Panc1 (cell line): Measurements from ENCODE around the gene MTOR. TPM values are rescaled to one million over a fixed set of nuclear protein-coding genes. Genes with fewer than 3 reads are reported as not detected.
"Not testable (repeated sequence)": the region's sequence is repeated elsewhere in the genome, so short reads cannot be mapped to it uniquely, and the experiment has no call there.

Source experiments
- ATAC-seq: fragments of 200-7000 bp; cut with Tn5 transposase; 2 replicates; pipeline ENCODE4 v1.9.1; 2020; ENCODE audit warnings: mild to moderate bottlenecking, moderate library complexity
- BruUV-seq: library from RNA; stranded (reverse); fragments of 400-500 nt; replicated peaks from 2 replicates; lab custom pipeline; 2021; lab: Mats Ljungman, UMichigan
- CTCF ChIA-PET: fragments of 300-600 bp; sonication (Branson Sonifier 250); formaldehyde crosslinking; loops from one replicate; lab custom pipeline; 2022; ENCODE audit warnings: antibody characterized with exemption; lab: Charles Lee
- POLR2A ChIA-PET: fragments of 300-600 bp; sonication (Branson Sonifier 250); formaldehyde crosslinking; loops from one replicate; lab custom pipeline; 2022; ENCODE audit warnings: antibody characterized with exemption; lab: Charles Lee
- DNase-seq: peaks from one replicate; pipeline ENCODE4 v3.0.0-alpha.2; 2010; ENCODE audit warnings: low read depth, low spot score
- H3K27ac ChIP-seq: 2 replicates; pipeline ENCODE4 v1.5.1; 2011; ENCODE audit warnings: mild to moderate bottlenecking, low read length, inconsistent platforms
- H3K27me3 ChIP-seq: fragments of 200-500 bp; sonication (Bioruptor generic); 2 replicates; pipeline ENCODE4 v1.6.0; 2014; ENCODE audit warnings: low read length, inconsistent platforms; ENCODE audit not compliant: control insufficient read depth, insufficient read depth
- H3K36me3 ChIP-seq: fragments of 200-500 bp; sonication (Bioruptor generic); 2 replicates; pipeline ENCODE4 v1.5.1; 2014; ENCODE audit warnings: inconsistent platforms, mild to moderate bottlenecking, low read length, moderate library complexity; ENCODE audit not compliant: control insufficient read depth, insufficient read depth
- H3K4me1 ChIP-seq: 2 replicates; pipeline ENCODE4 v1.5.1; 2011; ENCODE audit warnings: inconsistent platforms, mild to moderate bottlenecking, low read length, moderate library complexity; ENCODE audit not compliant: control insufficient read depth, insufficient read depth
- H3K4me3 ChIP-seq, 2 experiments: 2 replicates each; pipeline ENCODE4 v1.5.1; 2011 to 2012; ENCODE audit warnings: low read depth in 2 of 2, low read length in 2 of 2, mild to moderate bottlenecking in 2 of 2, inconsistent platforms in 1 of 2, moderate library complexity in 1 of 2
- H3K9me3 ChIP-seq: fragments of 200-500 bp; sonication (Bioruptor generic); 2 replicates; pipeline ENCODE4 v1.5.1; 2014; ENCODE audit warnings: low read depth, mild to moderate bottlenecking, inconsistent platforms, low read length, moderate library complexity; ENCODE audit not compliant: control insufficient read depth, insufficient read depth
- CTCF ChIP-seq: fragments of 450-650 bp; IDR thresholded peaks from 2 replicates; pipeline ENCODE4 v1.5.1; 2017; ENCODE audit warnings: mild to moderate bottlenecking
- POLR2AphosphoS5 ChIP-seq: IDR thresholded peaks from 2 replicates; pipeline ENCODE4 v1.6.1; 2012; ENCODE audit warnings: mild to moderate bottlenecking, low read depth, low read length, moderate library complexity
- REST ChIP-seq, 2 experiments: IDR thresholded peaks; 2 replicates each; pipeline ENCODE4 v1.6.1; 2011 to 2012; ENCODE audit warnings: low read depth in 2 of 2, control low read depth in 1 of 2, low read length in 1 of 2, mild to moderate bottlenecking in 1 of 2, moderate library complexity in 1 of 2; ENCODE audit not compliant: insufficient read depth in 1 of 2
- SIN3A ChIP-seq: IDR thresholded peaks from 2 replicates; pipeline ENCODE4 v1.6.1; 2012; ENCODE audit warnings: low read depth, mild to moderate bottlenecking, low read length, moderate library complexity, borderline replicate concordance; ENCODE audit not compliant: insufficient read depth
- TCF7L2 ChIP-seq: IDR thresholded peaks from 2 replicates; pipeline ENCODE4 v1.6.1; 2011; ENCODE audit warnings: mild to moderate bottlenecking, low read depth, low read length, inconsistent platforms
- in situ Hi-C: cut with HindIII; loops from 2 replicates; pipeline ENCODE4 v1.10.0; 2016; ENCODE audit warnings: low sequenced_read_pairs, low pct_unique_long_range_greater_than_20kb
- intact Hi-C: fragments of 100-400 bp; cut with micrococcal nuclease; formaldehyde crosslinking; loops from one replicate; pipeline ENCODE4 v1.10.0; 2022; ENCODE audit not compliant: unreplicated experiment
- total RNA-seq: library from RNA; stranded (reverse); gene quantifications from one replicate; pipeline ENCODE4 v1.2.1, GENCODE V29; 2021; ENCODE audit not compliant: unreplicated experiment

MTOR gene
- total RNA-seq, 1 experiment from 2014 or later: 71.2 TPM

- intact Hi-C loops (no loop called here), in situ Hi-C loops (no loop called here)
- DNase-seq (no peak), ATAC-seq (no peak)
- BruUV-seq: no TSS peak
- H3K36me3 ChIP-seq: peaks cover 25% of the 10 kb centered on the region
- no peak overlapping the region for H3K4me3 ChIP-seq
- POLR2A ChIA-PET: no interaction called here
- peaks cover 15% of the 10 kb centered on the region for H3K4me1 ChIP-seq
- no peak overlapping the region for H3K27ac ChIP-seq
- no peaks in the 10 kb centered on the region for H3K27me3 ChIP-seq
- no peak for TF ChIP-seq REST (IDR thresholded peaks at IDR 0.05; ENCODE audit: insufficient read depth in 1 of 2, low read depth in 2 of 2, low read length in 1 of 2)
- no peak for TF ChIP-seq SIN3A
- no peak for TF ChIP-seq TCF7L2
- TF ChIP-seq CTCF: no peak
- no peak for TF ChIP-seq POLR2AphosphoS5
- CTCF ChIA-PET: no interaction called here
- H3K9me3 ChIP-seq: no peaks in the 10 kb centered on the region
These were observed 197.4 kb downstream of the MTOR start for GRCh38 chr1:11064942-11065341.

- DNase-seq, intact Hi-C loops, H3K4me3 ChIP-seq, CTCF ChIA-PET, in situ Hi-C loops, BruUV-seq, H3K27me3 ChIP-seq, H3K27ac ChIP-seq, H3K9me3 ChIP-seq: not testable (repeated sequence)
- Histone ChIP-seq H3K4me1 (peaks cover 15% of the 10 kb centered on the region), H3K36me3 (peaks cover 25% of the 10 kb centered on the region)
- POLR2A ChIA-PET: interaction anchor here (0.7 kb wide), 1 partner anchor 256 kb away, joined by 14 read pairs; no protein-coding TSS in a partner anchor
- peak; percentile 22; the same call in 1 of the 2 replicates for ATAC-seq
These were observed 198.3 kb downstream of the MTOR start for GRCh38 chr1:11063937-11064537.

GRCh38 chr1:11062965-11063401, 199.4 kb downstream of the MTOR start:
- H3K4me1 ChIP-seq: peaks cover 15% of the 10 kb centered on the region
- H3K27me3 ChIP-seq: no peaks in the 10 kb centered on the region
- no peak for ATAC-seq
- ChIA-PET CTCF (no interaction called here), POLR2A (no interaction called here)
- H3K9me3 ChIP-seq: no peaks in the 10 kb centered on the region
- DNase-seq: no peak
- BruUV-seq: no TSS peak
- intact Hi-C loops (no loop called here), in situ Hi-C loops (no loop called here)
- H3K4me3 ChIP-seq: no peak overlapping the region
- H3K36me3 ChIP-seq: peaks cover 17% of the 10 kb centered on the region
- 0 out of 2 replicates have a peak overlapping the region, but pooled peaks have one; percentile 4 for H3K27ac ChIP-seq
- no peak for TF ChIP-seq CTCF
- TF ChIP-seq REST (IDR thresholded peaks at IDR 0.05; ENCODE audit: insufficient read depth in 1 of 2, low read depth in 2 of 2, low read length in 1 of 2): no peak
- no peak for TF ChIP-seq POLR2AphosphoS5
- no peak for TF ChIP-seq TCF7L2
- no peak for TF ChIP-seq SIN3A
